Thymus (tissue), 11 donors: Measurements from ENCODE around the gene SLC16A5. TPM values are rescaled to one million over a fixed set of nuclear protein-coding genes. Genes with fewer than 3 reads are reported as not detected.
"Not testable (repeated sequence)": the region's sequence is repeated elsewhere in the genome, so short reads cannot be mapped to it uniquely, and the experiment has no call there.

ENCODE experiments used
- DNase-seq, 9 donors: peaks; one replicate each; pipeline ENCODE4 v3.0.0-alpha.2; 2013; ENCODE audit warnings: low spot score in 9 of 9, low read depth in 6 of 9, missing footprints in 1 of 9
- H3K27ac ChIP-seq, 2 donors: one replicate each; pipeline ENCODE4 v1.5.1; 2013; ENCODE audit warnings: control low read depth in 1 of 2, low read depth in 1 of 2, low read length in 1 of 2, mild to moderate bottlenecking in 1 of 2, moderate library complexity in 1 of 2
- H3K27me3 ChIP-seq, 2 donors: one replicate each; pipeline ENCODE4 v1.5.1; 2013; ENCODE audit warnings: low read length in 1 of 2; ENCODE audit not compliant: control insufficient read depth in 2 of 2, insufficient read depth in 1 of 2
- H3K36me3 ChIP-seq, 2 donors: one replicate each; pipeline ENCODE4 v1.5.1; 2013; ENCODE audit warnings: low read length in 1 of 2, mild to moderate bottlenecking in 1 of 2, moderate library complexity in 1 of 2; ENCODE audit not compliant: control insufficient read depth in 2 of 2, insufficient read depth in 2 of 2
- H3K4me1 ChIP-seq, 2 donors: one replicate each; pipeline ENCODE4 v1.5.1; 2013; ENCODE audit warnings: low read length in 2 of 2; ENCODE audit not compliant: control insufficient read depth in 2 of 2, insufficient read depth in 2 of 2
- H3K4me3 ChIP-seq, 2 donors: one replicate each; pipeline ENCODE4 v1.5.1; 2013; ENCODE audit warnings: low read length in 2 of 2, control low read depth in 1 of 2, mild to moderate bottlenecking in 1 of 2
- H3K9me3 ChIP-seq, 2 donors: one replicate each; pipeline ENCODE4 v1.5.1; 2013; ENCODE audit warnings: low read length in 1 of 2, mild to moderate bottlenecking in 1 of 2; ENCODE audit not compliant: control insufficient read depth in 2 of 2, insufficient read depth in 1 of 2
- WGBS: extraction: QIAGEN DNeasy Blood & Tissue Kit; methylation state at CpG from one replicate; pipeline ENCODE4 v1.1.7; 2013; 5-methylcytosine and 5-hydroxymethylcytosine counted together
- polyA plus RNA-seq: library from polyadenylated mRNA; stranded (reverse); fragments of 200-250 nt; gene quantifications from one replicate; pipeline ENCODE4 v1.2.3, GENCODE V29; 2013
- total RNA-seq: library from RNA; stranded (reverse); fragments of 120-200 nt; gene quantifications from one replicate; pipeline ENCODE4 v1.2.4, GENCODE V29; 2013
- donor health status: healthy.

SLC16A5 gene
- total and polyA plus RNA-seq, 2 donors, result 0.76 to 5.0 TPM

DNA sequence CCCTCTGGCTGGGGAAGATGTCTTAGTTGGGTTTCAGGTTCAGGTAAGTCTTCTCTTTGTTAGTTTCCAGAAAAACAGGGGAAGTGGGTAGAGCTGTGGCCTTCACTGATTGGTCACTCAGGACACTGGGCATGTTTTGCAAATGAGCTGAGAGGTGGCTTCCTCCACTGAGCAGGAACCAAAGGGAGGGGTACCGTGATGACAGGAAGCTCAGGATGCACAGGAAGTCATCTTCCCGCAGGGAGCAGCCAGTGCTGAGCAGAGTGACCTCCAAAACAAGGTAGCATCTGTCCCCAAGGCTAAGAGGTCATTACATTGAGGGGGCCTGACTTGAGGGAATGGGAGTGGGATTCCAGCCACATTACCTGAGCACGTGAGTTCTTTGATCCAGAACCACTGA, 38.2 kb downstream of the SLC16A5 start:
- no peak overlapping the region for H3K27ac ChIP-seq
- H3K36me3 ChIP-seq, result peaks cover 11 to 32% of the 10 kb centered on the region in 2 donors
- DNase-seq, result no peak
- no peaks in the 10 kb centered on the region for H3K27me3 ChIP-seq
- H3K4me1 ChIP-seq, result peaks cover 17 to 20% of the 10 kb centered on the region in 2 donors
- no peak overlapping the region for H3K4me3 ChIP-seq
- no peaks in the 10 kb centered on the region for H3K9me3 ChIP-seq
- 72% methylated on average over 3 of the region's 3 CpGs for WGBS

DNA sequence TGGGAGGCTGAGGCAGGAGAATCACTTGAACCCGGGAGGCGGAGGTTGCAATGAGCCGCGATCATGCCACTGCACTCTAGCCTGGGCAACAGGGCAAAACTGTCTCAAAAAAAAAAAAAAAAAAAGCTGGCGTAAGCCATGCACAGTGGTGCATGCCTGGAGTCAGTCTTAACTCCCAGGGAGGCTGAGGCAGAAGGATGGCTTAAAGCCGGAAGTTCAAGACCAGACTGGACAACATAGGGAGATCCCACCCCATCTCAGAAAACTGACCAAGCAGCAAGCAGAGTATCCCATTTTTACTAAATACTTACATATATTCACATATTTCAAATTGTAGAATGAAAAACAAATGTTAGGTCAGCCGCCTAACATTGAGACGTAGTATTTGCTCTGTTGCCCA, 39.2 kb downstream of the SLC16A5 start:
- Histone ChIP-seq H3K4me1 (peaks cover 18 to 22% of the 10 kb centered on the region in 2 donors), H3K27ac (no peak overlapping the region), H3K27me3 (no peaks in the 10 kb centered on the region), H3K36me3 (peaks cover 11 to 29% of the 10 kb centered on the region in 2 donors), H3K4me3 (no peak overlapping the region), H3K9me3 (no peaks in the 10 kb centered on the region)
- WGBS, result 85% methylated on average over 8 of the region's 8 CpGs
- DNase-seq, result no peak

DNA sequence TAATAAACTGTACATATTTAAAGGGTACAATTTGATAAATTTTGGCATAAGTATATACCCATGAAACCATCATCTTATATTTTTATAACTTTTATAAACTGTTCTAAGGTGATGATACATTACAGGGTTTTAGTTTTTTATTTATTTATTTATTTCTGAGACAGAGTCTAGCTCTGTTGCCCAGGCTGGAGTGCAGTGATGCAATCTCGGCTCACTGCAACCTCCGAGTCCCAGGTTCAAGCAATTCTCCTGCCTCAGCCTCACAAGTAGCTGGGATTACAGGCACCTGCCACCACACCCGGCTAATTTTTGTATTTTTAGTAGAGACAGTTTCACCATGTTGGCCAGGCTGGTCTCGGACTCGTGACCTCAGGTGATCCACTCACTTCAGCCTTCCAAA, 40.2 kb downstream of the SLC16A5 start:
- 91% methylated on average over 5 of the region's 5 CpGs for WGBS
- H3K4me3 ChIP-seq, H3K27me3 ChIP-seq, DNase-seq, H3K9me3 ChIP-seq, H3K27ac ChIP-seq: not testable (repeated sequence)
- peaks cover 11 to 29% of the 10 kb centered on the region in 2 donors for H3K36me3 ChIP-seq
- H3K4me1 ChIP-seq, result peaks cover 18 to 29% of the 10 kb centered on the region in 2 donors

DNA sequence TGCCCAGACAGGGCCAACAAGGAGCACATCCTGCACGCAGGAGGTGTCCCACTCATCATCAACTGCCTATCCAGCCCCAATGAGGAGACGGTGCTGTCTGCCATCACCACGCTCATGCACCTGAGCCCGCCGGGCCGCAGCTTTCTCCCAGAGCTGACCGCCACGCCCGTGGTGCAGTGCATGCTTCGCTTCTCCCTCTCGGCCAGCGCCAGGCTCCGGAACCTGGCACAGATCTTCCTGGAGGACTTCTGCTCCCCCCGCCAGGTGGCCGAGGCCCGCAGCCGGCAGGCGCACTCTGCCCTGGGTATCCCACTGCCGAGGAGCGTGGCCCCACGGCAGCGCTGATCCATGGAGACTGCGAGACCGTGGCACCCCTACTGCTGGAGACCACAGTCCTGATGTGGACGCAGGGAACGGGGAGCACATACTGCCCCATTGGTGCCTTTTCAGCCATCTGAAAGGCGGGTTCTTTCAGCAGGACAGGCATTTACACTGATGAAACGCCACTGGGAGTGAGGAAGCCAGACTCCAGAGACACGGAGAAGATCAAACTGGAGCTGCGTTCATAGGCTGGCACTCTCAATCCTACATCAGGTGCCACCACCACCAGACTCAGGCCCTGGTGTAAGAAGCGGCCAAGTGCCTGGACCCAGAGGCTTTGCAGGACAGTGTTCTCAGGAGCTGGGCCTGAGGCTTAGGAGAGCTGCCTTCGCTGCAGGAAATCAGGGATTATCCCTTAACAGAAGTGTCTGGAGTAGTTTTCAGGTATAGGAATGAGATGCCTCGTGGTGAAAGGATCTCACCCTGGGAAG, 41.1 kb downstream of the SLC16A5 start:
- Histone ChIP-seq H3K27me3 (no peaks in the 10 kb centered on the region), H3K27ac (no peak overlapping the region), H3K36me3 (peaks cover 11 to 29% of the 10 kb centered on the region in 2 donors), H3K4me3 (no peak overlapping the region), H3K4me1 (peaks cover 15 to 26% of the 10 kb centered on the region in 2 donors), H3K9me3 (no peaks in the 10 kb centered on the region)
- 94% methylated on average over 33 of the region's 33 CpGs for WGBS
- DNase-seq, result no peak

DNA sequence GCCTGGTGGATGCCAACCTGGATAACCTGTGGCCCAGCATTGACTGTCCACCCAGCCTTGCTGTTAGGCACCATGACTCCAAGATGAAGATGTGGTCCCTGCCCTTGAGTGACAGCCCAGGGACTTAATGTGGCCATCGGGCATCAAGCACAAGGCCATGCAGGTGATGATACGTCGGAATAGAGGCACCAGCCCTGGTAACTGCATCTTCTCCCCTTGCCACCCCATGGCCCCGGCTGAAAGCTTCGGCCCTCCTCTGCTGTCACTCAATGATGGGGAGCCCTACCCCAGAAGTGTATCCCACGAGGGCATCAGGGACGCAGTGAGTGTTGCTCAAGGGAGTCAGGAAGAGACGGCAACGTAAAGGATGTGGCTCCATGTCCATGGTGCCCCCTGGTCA, 41.8 kb downstream of the SLC16A5 start:
- Histone ChIP-seq H3K27ac (no peak overlapping the region), H3K4me3 (no peak overlapping the region), H3K9me3 (no peaks in the 10 kb centered on the region), H3K27me3 (no peaks in the 10 kb centered on the region), H3K4me1 (peaks cover 8 to 20% of the 10 kb centered on the region in 2 donors), H3K36me3 (peaks cover 11 to 34% of the 10 kb centered on the region in 2 donors)
- WGBS, result 98% methylated on average over 9 of the region's 9 CpGs
- no peak for DNase-seq

DNA sequence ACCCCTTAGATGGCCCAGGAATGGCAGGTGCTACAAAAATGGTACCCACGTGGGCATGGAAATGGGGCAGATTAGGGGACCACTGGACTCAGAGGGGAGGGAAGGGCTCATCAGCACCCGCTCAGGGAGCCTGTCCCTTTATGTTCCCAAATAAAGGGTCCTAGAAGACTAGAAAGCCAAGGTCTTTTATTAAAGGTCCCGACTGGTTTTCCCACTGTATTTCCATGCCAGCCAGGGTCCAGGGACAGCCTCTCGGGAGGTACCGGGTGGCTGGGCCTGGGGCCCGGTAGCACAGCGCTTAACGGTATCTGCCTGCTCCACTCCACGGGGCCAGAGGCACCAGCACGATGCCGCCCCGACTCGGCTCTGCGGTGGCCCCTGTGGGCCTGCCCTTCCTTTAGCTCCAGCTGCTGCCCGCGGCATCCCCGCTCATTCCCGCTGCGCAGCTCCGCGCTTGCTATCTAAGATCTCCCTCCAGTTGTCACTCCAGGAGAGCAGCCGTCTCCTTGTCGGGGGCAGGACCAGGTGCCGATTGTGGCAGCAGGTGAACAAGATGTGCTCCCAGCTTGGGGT, 42.4 kb downstream of the SLC16A5 start:
- H3K4me1 ChIP-seq, result peaks cover 7 to 19% of the 10 kb centered on the region in 2 donors
- no peaks in the 10 kb centered on the region for H3K9me3 ChIP-seq
- no peak for DNase-seq
- peaks cover 12 to 34% of the 10 kb centered on the region in 2 donors for H3K36me3 ChIP-seq
- no peaks in the 10 kb centered on the region for H3K27me3 ChIP-seq
- H3K27ac ChIP-seq, result no peak overlapping the region
- 93% methylated on average over 24 of the region's 24 CpGs for WGBS
- H3K4me3 ChIP-seq, result no peak overlapping the region

DNA sequence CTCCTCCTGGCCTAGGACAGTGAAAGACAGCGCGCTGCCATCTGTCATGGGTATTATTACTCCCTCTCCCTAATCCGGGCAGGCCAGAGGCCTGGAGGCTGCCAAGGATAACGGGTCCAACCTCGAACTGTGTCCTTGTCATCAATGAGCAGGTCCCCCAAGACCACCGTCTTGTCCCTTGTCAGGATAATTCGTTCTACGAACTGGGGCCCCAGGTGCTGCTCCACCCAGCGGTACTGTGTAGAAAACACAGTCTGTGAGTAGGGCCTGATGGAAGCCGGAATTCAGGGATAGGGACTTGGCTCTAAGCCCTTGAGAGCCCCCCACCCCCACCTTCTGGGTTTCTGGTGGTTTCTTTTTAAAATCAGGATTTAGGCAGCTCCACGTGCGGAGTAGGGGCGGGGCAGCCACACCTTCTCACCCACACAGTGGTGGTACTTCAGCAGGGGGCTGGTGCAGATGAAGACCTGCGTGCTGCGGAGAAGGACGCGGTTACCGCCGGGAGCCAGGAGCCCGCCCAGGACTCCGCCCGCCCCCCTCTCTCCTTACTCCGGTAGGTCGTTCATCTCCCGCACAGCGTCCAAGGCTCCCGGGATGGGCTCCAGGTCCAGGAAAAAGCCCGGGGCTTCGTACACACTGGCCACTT, 43.0 kb downstream of the SLC16A5 start:
- H3K4me3 ChIP-seq, result peak overlapping the region; percentile 75 to 93
- H3K27me3 ChIP-seq, result no peaks in the 10 kb centered on the region
- no peaks in the 10 kb centered on the region for H3K9me3 ChIP-seq
- peaks cover 7 to 19% of the 10 kb centered on the region in 2 donors for H3K4me1 ChIP-seq
- peak overlapping the region; percentile 61 to 90 for H3K27ac ChIP-seq
- peaks cover 18 to 39% of the 10 kb centered on the region in 2 donors for H3K36me3 ChIP-seq
- WGBS, result 13% methylated on average over 29 of the region's 29 CpGs
- DNase-seq, result peak in 4 of 9 donors; percentile 43 to 77 (median 54)

DNA sequence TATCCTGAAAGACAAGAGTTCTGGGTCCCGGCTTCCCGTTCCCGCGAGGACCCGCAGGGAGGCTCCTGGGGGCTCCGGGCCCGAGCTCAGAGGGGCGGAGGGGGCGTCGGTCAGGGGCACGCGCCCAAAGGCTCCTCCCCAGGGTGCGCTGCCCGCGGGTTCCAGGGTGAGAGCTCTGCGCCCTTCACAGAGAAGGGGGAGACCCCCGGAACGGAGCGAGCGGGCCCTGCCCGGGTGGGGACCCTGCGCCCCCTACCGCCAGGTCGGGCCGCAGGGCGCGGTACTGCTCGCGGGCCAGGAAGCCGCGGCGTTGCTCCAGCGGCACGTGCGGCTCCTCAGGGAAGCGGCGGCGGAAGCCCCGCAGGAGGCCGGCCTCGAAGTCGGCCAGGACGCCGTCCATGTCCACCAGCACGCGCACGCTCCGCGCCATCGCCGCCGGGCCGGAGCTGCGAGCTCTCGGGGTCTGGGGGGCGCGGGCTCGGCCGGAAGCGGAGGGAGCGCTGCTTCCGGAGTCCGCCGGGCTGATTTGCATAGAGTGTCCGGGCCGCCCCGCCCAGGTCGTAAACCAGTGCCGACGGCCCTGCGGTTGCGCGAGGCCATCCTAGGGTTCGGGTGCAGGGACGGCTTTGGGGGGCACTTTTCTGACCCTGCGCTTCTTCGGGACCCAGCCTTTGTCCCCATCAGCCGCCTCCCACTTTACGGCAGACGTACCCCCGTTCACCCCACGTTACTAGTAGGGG, 43.7 kb downstream of the SLC16A5 start, which contains the start of gene NT5C:
Gene NT5C (minus strand): TSS at position 465 of the 740 bp plus-strand sequence. CDS start 35 bp downstream, at position 430.
- Histone ChIP-seq H3K27ac (peak within 1 kb of the TSS; percentile 61 to 90), H3K27me3 (no peaks in the 10 kb centered on the region), H3K4me3 (peak within 1 kb of the TSS; percentile 75 to 93), H3K36me3 (peaks cover 22 to 44% of the 10 kb centered on the region in 2 donors), H3K9me3 (no peaks in the 10 kb centered on the region), H3K4me1 (peaks cover 7 to 14% of the 10 kb centered on the region in 2 donors)
- peak in 6 of 9 donors; percentile 53 to 85 (median 69) for DNase-seq
- under 1% methylated on average over 82 of the region's 82 CpGs for WGBS
